ENCODE results near the gene MTCH2. TPM values are rescaled to one million over a fixed set of nuclear protein-coding genes. Genes with fewer than 3 reads are reported as not detected.
"Not testable (repeated sequence)": the region's sequence is repeated elsewhere in the genome, so short reads cannot be mapped to it uniquely, and the experiment has no call there.

Gene MTCH2
- polyA plus RNA-seq, 1 donor (not counting 4 experiments of a cell fraction or from before 2014, with no cell fraction given): 185 TPM

GRCh38 chr11:47641600-47642098 is 710 bp downstream of the MTCH2 start:
- H2AFZ ChIP-seq (ENCODE audit: control insufficient read depth, low read length): peak overlapping the region; percentile 92
- H3K4me3 ChIP-seq (ENCODE audit: control insufficient read depth in 2 of 3, extremely low read depth in 1 of 3, insufficient read depth in 2 of 3, low read depth in 1 of 3, low read length in 3 of 3): peak overlapping the region; percentile 84 to 96 (median 95)
- no peaks in the 10 kb centered on the region for H3K27me3 ChIP-seq (ENCODE audit: control insufficient read depth, extremely low read depth, insufficient read depth, low read length)
- peaks cover 7% of the 10 kb centered on the region in 2 experiments for H3K36me3 ChIP-seq (ENCODE audit: control insufficient read depth in 2 of 2, extremely low read depth in 1 of 2, insufficient read depth in 2 of 2, low read length in 2 of 2)
- H3K4me2 ChIP-seq (ENCODE audit: control insufficient read depth, extremely low read depth, insufficient read depth, low read depth, low read length): peak overlapping the region; percentile 89
- peak overlapping the region; percentile 96 for H3K9ac ChIP-seq (ENCODE audit: control insufficient read depth, extremely low read depth, insufficient read depth, low read length)
- dilution Hi-C loops (cut with MboI; ENCODE audit: extremely low pct_ligation_motif_present, low sequenced_read_pairs): no loop called here
- peak overlapping the region; percentile 92 for H3K27ac ChIP-seq (ENCODE audit: control insufficient read depth, insufficient read depth, low read length)
- TF ChIP-seq EZH2 (IDR thresholded peaks at IDR 0.05; ENCODE audit: low read length) (no peak), CTCF (optimal IDR thresholded peaks at IDR 0.05 in 1 of 3, IDR thresholded peaks at IDR 0.05 in 1 of 3, conservative IDR thresholded peaks at IDR 0.05 in 1 of 3; ENCODE audit: extremely low read depth in 1 of 3, insufficient read depth in 2 of 3, low read length in 3 of 3) (no peak)
- H3K9me3 ChIP-seq (ENCODE audit: control insufficient read depth, low read depth, low read length): no peaks in the 10 kb centered on the region
- FAIRE-seq: no peak
- H3K9me1 ChIP-seq (ENCODE audit: control insufficient read depth, extremely low read depth, insufficient read depth, low read length): no peaks in the 10 kb centered on the region
- peaks cover 32% of the 10 kb centered on the region for H3K79me2 ChIP-seq (ENCODE audit: control insufficient read depth, insufficient read depth, low read length)
- DNase-seq (ENCODE audit: low read depth, low spot score): no peak
- H4K20me1 ChIP-seq (ENCODE audit: control insufficient read depth, extremely low read depth, insufficient read depth, low read length): no peaks in the 10 kb centered on the region
- peaks cover 11% of the 10 kb centered on the region for H3K4me1 ChIP-seq (ENCODE audit: control insufficient read depth, extremely low read depth, insufficient read depth, low read length)

- H3K36me3 ChIP-seq (ENCODE audit: control insufficient read depth in 2 of 2, extremely low read depth in 1 of 2, insufficient read depth in 2 of 2, low read length in 2 of 2); DNase-seq (ENCODE audit: low read depth, low spot score); dilution Hi-C loops (cut with MboI; ENCODE audit: extremely low pct_ligation_motif_present, low sequenced_read_pairs); H3K27me3 ChIP-seq (ENCODE audit: control insufficient read depth, extremely low read depth, insufficient read depth, low read length); H3K27ac ChIP-seq (ENCODE audit: control insufficient read depth, insufficient read depth, low read length); H3K9ac ChIP-seq (ENCODE audit: control insufficient read depth, extremely low read depth, insufficient read depth, low read length); H4K20me1 ChIP-seq (ENCODE audit: control insufficient read depth, extremely low read depth, insufficient read depth, low read length); H3K9me3 ChIP-seq (ENCODE audit: control insufficient read depth, low read depth, low read length); FAIRE-seq; H2AFZ ChIP-seq (ENCODE audit: control insufficient read depth, low read length); H3K9me1 ChIP-seq (ENCODE audit: control insufficient read depth, extremely low read depth, insufficient read depth, low read length): not testable (repeated sequence)
- Histone ChIP-seq H3K4me2 (ENCODE audit: control insufficient read depth, extremely low read depth, insufficient read depth, low read depth, low read length) (peak overlapping the region; percentile 89), H3K4me1 (ENCODE audit: control insufficient read depth, extremely low read depth, insufficient read depth, low read length) (peaks cover 11% of the 10 kb centered on the region), H3K4me3 (ENCODE audit: control insufficient read depth in 2 of 3, extremely low read depth in 1 of 3, insufficient read depth in 2 of 3, low read depth in 1 of 3, low read length in 3 of 3) (peak overlapping the region; percentile 84 to 96 (median 95)), H3K79me2 (ENCODE audit: control insufficient read depth, insufficient read depth, low read length) (peaks cover 32% of the 10 kb centered on the region)
Measured at GRCh38 chr11:47640506-47640905, 1.9 kb downstream of the MTCH2 start.

- H3K4me2 ChIP-seq (ENCODE audit: control insufficient read depth, extremely low read depth, insufficient read depth, low read depth, low read length); DNase-seq (ENCODE audit: low read depth, low spot score); H3K27me3 ChIP-seq (ENCODE audit: control insufficient read depth, extremely low read depth, insufficient read depth, low read length); H3K9ac ChIP-seq (ENCODE audit: control insufficient read depth, extremely low read depth, insufficient read depth, low read length); H2AFZ ChIP-seq (ENCODE audit: control insufficient read depth, low read length); dilution Hi-C loops (cut with MboI; ENCODE audit: extremely low pct_ligation_motif_present, low sequenced_read_pairs); H4K20me1 ChIP-seq (ENCODE audit: control insufficient read depth, extremely low read depth, insufficient read depth, low read length); H3K27ac ChIP-seq (ENCODE audit: control insufficient read depth, insufficient read depth, low read length); H3K9me1 ChIP-seq (ENCODE audit: control insufficient read depth, extremely low read depth, insufficient read depth, low read length); H3K4me1 ChIP-seq (ENCODE audit: control insufficient read depth, extremely low read depth, insufficient read depth, low read length); H3K9me3 ChIP-seq (ENCODE audit: control insufficient read depth, low read depth, low read length); H3K4me3 ChIP-seq (ENCODE audit: control insufficient read depth in 2 of 3, extremely low read depth in 1 of 3, insufficient read depth in 2 of 3, low read depth in 1 of 3, low read length in 3 of 3); FAIRE-seq: not testable (repeated sequence)
- H3K79me2 ChIP-seq (ENCODE audit: control insufficient read depth, insufficient read depth, low read length): peaks cover 22% of the 10 kb centered on the region
- peaks cover 22 to 25% of the 10 kb centered on the region in 2 experiments for H3K36me3 ChIP-seq (ENCODE audit: control insufficient read depth in 2 of 2, extremely low read depth in 1 of 2, insufficient read depth in 2 of 2, low read length in 2 of 2)
Measured at GRCh38 chr11:47636331-47636730, 6.0 kb downstream of the MTCH2 start.

Measured in keratinocyte (primary cell).